Progenitor cell of endocrine pancreas (in vitro differentiated cells): Measurements from ENCODE around the gene GABPA. TPM values are rescaled to one million over a fixed set of nuclear protein-coding genes. Genes with fewer than 3 reads are reported as not detected.

Experiments
- DNase-seq: peaks from one replicate; pipeline ENCODE4 v3.0.0; 2021; ENCODE audit warnings: low spot score; ENCODE audit not compliant: unreplicated experiment
- H3K27ac Mint-ChIP-seq: 2 replicates; pipeline ENCODE4 v1.8.0; 2021; ENCODE audit warnings: mild to moderate bottlenecking, moderate library complexity, mixed read lengths
- H3K27me3 Mint-ChIP-seq: 2 replicates; pipeline ENCODE4 v1.8.0; 2021; ENCODE audit warnings: mixed read lengths
- H3K36me3 Mint-ChIP-seq: 2 replicates; pipeline ENCODE4 v1.8.0; 2022; ENCODE audit warnings: mixed read lengths; ENCODE audit not compliant: insufficient read depth
- H3K4me1 Mint-ChIP-seq: 2 replicates; pipeline ENCODE4 v1.8.0; 2021; ENCODE audit warnings: low read depth, mixed read lengths
- H3K4me3 Mint-ChIP-seq: 2 replicates; pipeline ENCODE4 v1.8.0; 2021; ENCODE audit warnings: low read depth, mild to moderate bottlenecking, moderate library complexity, mixed read lengths
- H3K9me3 Mint-ChIP-seq: 2 replicates; pipeline ENCODE4 v1.8.0; 2021; ENCODE audit warnings: low read depth, mixed read lengths
- CTCF ChIP-seq: fragments of 200-600 bp; sonication (generic); IDR thresholded peaks from one replicate; pipeline ENCODE4 v1.5.0; 2021; ENCODE audit warnings: antibody characterized with exemption, mild to moderate bottlenecking; ENCODE audit not compliant: unreplicated experiment
- total RNA-seq: library from RNA; stranded (reverse); gene quantifications from 2 replicates; pipeline ENCODE4 v1.2.1, GENCODE V29; 2021

GABPA gene
- total RNA-seq, 1 donor from 2014 or later: 23.5 TPM

GRCh38 chr21:25717491-25718147 lies 17.2 kb upstream of the GABPA start:
- no peak for DNase-seq
- Mint-ChIP-seq H3K27me3 (no peaks in the 10 kb centered on the region), H3K36me3 (peaks cover 2% of the 10 kb centered on the region), H3K9me3 (no peaks in the 10 kb centered on the region), H3K4me1 (no peaks in the 10 kb centered on the region), H3K4me3 (no peak overlapping the region), H3K27ac (no peak overlapping the region)
- no peak for TF ChIP-seq CTCF

DNA sequence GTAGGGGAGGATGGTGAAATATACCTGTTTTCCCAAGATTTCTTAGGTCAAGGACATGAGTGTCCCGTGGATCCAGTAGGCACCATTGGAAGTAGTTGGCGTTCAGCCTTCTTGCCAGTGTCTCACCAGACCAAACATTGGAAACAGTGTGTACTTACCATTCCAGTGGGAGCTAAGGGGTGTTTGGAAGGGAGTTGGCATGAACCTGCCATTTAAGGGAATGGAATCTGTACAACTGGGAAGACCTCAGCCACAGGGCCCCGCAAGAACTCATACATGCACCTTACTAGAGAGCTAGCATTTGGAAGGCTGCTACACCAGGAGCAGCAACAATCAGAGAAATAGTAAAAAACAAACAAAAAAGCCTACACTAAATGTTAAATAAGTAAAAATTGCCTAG lies 12.8 kb upstream of the GABPA start:
- Mint-ChIP-seq H3K27ac (no peak overlapping the region), H3K36me3 (peaks cover 15% of the 10 kb centered on the region), H3K9me3 (no peaks in the 10 kb centered on the region), H3K4me3 (no peak overlapping the region), H3K4me1 (no peaks in the 10 kb centered on the region), H3K27me3 (no peaks in the 10 kb centered on the region)
- no peak for DNase-seq
- TF ChIP-seq CTCF: no peak

DNA sequence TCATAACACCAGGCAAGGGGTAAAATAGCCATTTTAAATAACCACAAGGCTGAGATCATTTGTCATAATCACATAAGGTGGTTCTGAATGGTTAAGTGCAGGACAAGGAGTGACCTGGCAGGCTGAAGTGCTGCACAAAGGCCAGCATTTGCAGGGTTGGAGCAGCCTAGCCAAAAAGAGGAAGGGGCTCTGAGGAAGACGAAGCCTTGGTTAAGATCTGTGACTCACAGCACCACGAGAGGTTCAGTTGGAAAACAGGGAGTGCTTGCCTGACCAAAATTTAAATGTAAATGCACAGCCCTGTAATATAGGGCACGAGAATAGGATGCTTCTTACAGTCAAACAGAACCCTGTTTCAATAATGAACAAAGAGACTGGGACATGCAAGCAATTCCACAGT lies 12.1 kb upstream of the GABPA start:
- Mint-ChIP-seq H3K4me3 (no peak overlapping the region), H3K36me3 (peaks cover 15% of the 10 kb centered on the region), H3K27me3 (no peaks in the 10 kb centered on the region), H3K27ac (no peak overlapping the region), H3K4me1 (no peaks in the 10 kb centered on the region), H3K9me3 (no peaks in the 10 kb centered on the region)
- no peak for DNase-seq
- TF ChIP-seq CTCF: no peak

DNA sequence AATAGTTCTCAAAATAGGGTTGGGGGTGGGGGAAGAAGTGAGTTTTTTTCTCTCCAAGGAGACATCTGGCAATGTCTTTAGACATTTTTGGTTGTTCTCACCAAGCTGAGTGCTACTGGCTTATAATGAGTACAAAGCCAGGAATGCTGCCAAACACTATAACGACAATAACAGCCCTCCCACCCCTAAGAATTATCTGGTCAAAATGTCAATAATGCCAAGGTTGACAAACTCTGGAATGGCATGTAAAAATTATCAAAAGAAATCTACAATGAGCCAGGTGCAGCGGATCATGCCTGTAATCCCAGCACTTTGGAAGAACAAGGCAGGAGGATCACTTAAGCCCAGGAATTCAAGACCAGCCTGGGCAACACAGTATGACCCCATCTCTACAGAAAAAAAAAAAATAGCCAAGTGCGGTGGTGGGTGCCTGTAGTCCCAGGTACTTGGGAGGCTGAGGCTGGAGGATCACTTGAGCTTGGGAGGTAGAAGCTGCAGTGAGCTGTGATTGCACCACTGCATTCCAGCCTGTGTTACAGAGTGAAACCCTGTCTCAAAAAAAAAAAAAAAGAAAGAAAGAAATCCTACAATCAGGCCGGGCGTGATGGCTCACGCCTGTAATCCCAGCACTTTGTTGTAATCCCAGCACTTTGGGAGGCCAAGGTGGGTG lies 2.5 kb upstream of the GABPA start:
- Mint-ChIP-seq H3K27ac (peak overlapping the region; percentile 67), H3K4me3 (no peak overlapping the region), H3K27me3 (no peaks in the 10 kb centered on the region), H3K4me1 (peaks cover 21% of the 10 kb centered on the region), H3K9me3 (no peaks in the 10 kb centered on the region), H3K36me3 (peaks cover 7% of the 10 kb centered on the region)
- TF ChIP-seq CTCF: no peak
- DNase-seq: no peak

DNA sequence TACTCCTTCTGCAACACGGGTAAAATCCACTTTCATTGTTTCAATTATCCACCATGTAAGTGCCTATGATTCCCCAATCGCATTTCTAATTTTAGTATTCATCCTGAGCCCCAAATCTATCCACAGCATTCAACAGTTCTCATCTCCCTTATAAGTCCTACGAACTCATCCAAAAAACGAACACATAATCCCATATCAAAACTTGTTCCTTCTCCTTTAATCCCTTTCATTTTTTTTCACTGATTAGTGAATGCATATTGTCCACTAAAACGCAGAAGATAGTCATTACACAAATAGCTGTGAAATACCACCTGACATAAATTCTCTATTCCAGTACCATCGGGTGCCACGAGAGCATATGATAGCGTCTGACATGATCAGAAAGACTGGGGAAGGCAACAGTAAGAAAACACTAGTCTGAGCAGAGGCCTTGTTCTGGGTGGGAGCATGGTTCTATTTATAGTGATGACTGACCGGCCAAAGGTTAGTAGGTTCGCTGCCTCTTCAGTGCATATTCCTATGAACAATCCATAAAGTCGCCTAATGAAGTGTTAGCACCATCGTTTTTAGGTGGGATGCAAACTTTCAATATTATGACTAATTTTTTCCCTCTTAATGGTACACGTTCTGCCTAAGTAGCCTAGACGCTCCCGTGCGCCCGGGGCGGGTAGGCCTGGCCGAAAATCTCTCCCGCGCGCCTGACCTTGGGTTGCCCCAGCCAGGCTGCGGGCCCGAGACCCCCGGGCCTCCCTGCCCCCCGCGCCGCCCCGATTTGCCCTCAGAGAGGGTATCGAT lies 716 bp upstream of the GABPA start:
- peak overlapping the region; percentile 99 for H3K4me3 Mint-ChIP-seq
- peak overlapping the region; percentile 100 for H3K27ac Mint-ChIP-seq
- DNase-seq: no peak
- H3K27me3 Mint-ChIP-seq: no peaks in the 10 kb centered on the region
- no peaks in the 10 kb centered on the region for H3K9me3 Mint-ChIP-seq
- no peak for TF ChIP-seq CTCF
- peaks cover 1% of the 10 kb centered on the region for H3K36me3 Mint-ChIP-seq
- peaks cover 24% of the 10 kb centered on the region for H3K4me1 Mint-ChIP-seq
